ENCODE results near the gene RASGRP3. TPM values are rescaled to one million over a fixed set of nuclear protein-coding genes. Genes with fewer than 3 reads are reported as not detected.

Gene RASGRP3
- total RNA-seq, 1 experiment from 2014 or later = 0.59 TPM

GRCh38 chr2:33489835-33490431 lies 13.5 kb downstream of the RASGRP3 start (continued):
- TF ChIP-seq POLR2AphosphoS5 (IDR thresholded peaks at IDR 0.05; ENCODE audit: low read depth, low read length) (no peak), EZH2 (IDR thresholded peaks at IDR 0.05) (no peak), ZBTB33 (IDR thresholded peaks at IDR 0.05; ENCODE audit: extremely low read depth, insufficient replicate concordance, low read length) (no peak), CEBPB (IDR thresholded peaks at IDR 0.05; ENCODE audit: low read depth) (no peak), ATF3 (IDR thresholded peaks at IDR 0.05) (no peak), ELF1 (IDR thresholded peaks at IDR 0.05; ENCODE audit: borderline replicate concordance, low read depth) (no peak)

GRCh38 chr2:33491441-33492084 lies 15.1 kb downstream of the RASGRP3 start:
- TF ChIP-seq EGR1 (IDR thresholded peaks at IDR 0.05; ENCODE audit: low read depth) (no peak), CEBPB (IDR thresholded peaks at IDR 0.05; ENCODE audit: low read depth) (no peak), ELF1 (IDR thresholded peaks at IDR 0.05; ENCODE audit: borderline replicate concordance, low read depth) (no peak), EZH2phosphoT487 (IDR thresholded peaks at IDR 0.05; ENCODE audit: borderline replicate concordance) (no peak), FOSL1 (IDR thresholded peaks at IDR 0.05; ENCODE audit: low read depth) (no peak)
- Histone ChIP-seq H3K9me2 (ENCODE audit: insufficient read depth) (no peaks in the 10 kb centered on the region), H3K4me1 (ENCODE audit: control insufficient read depth in 1 of 2, insufficient read depth in 2 of 2, low read length in 2 of 2) (peaks cover 0 to 3% of the 10 kb centered on the region in 2 experiments; a peak in 1 of 4 replicates), H4K20me1 (ENCODE audit: insufficient read depth) (no peaks in the 10 kb centered on the region), H3K4me2 (ENCODE audit: low read length) (no peak overlapping the region), H3K9me3 (ENCODE audit: control insufficient read depth in 1 of 2, insufficient read depth in 1 of 2, low read depth in 1 of 2, low read length in 2 of 2) (0 out of 4 replicates have a peak, but pooled peaks cover 0 to 10% of the 10 kb centered on the region in 2 experiments), H2AFZ (ENCODE audit: low read depth, low read length, poor library complexity, severe bottlenecking) (no peak overlapping the region), H3K36me3 (ENCODE audit: control insufficient read depth in 1 of 2, insufficient read depth in 2 of 2, low read length in 2 of 2) (no peaks in the 10 kb centered on the region), H3K4me3 (replicated peaks in 1 of 2; ENCODE audit: low read depth in 1 of 2, low read length in 2 of 2) (no peak overlapping the region), H3K9ac (ENCODE audit: low read length) (no peak overlapping the region), H3K79me2 (ENCODE audit: insufficient read depth, low read length) (no peaks in the 10 kb centered on the region), H3K27ac (ENCODE audit: low read depth, low read length) (no peak overlapping the region), H3K27me3 (ENCODE audit: insufficient read depth, low read length) (no peaks in the 10 kb centered on the region)
- no peak for DNase-seq (ENCODE audit: low read depth, low spot score)
- intact Hi-C loops (cut with micrococcal nuclease) = no loop called here
- no peak for ATAC-seq
- ChIA-PET POLR2A (no interaction called here), RAD21 (ENCODE audit: low non-redundant PET in 1 of 2, low total read pairs in 2 of 2, uncharacterized antibody in 2 of 2, unreplicated experiment in 2 of 2) (no interaction called here), CTCF (no interaction called here)
- no TSS peak for BruUV-seq (replicated peaks)

Data from HCT116 (cell line).